LNCaP clone FGC (cell line): ENCODE measurements around the gene ZHX3.

Source experiments
- DNase-seq: peaks from one replicate; pipeline ENCODE4 v3.0.0-alpha.2; 2011; ENCODE audit warnings: low read depth
- H3K4me3 ChIP-seq: 2 replicates; pipeline ENCODE4 v1.5.1; 2011; ENCODE audit warnings: mild to moderate bottlenecking, low read depth, low read length, control low read depth
- TF ChIP-seq, protein P1 (sequence below): IDR thresholded peaks from 2 replicates; pipeline ENCODE4 v1.5.1; 2012; ENCODE audit warnings: mild to moderate bottlenecking; ENCODE audit not compliant: control insufficient read depth, insufficient read depth; ENCODE audit errors: extremely low read depth

The ZHX3 gene

DNA sequence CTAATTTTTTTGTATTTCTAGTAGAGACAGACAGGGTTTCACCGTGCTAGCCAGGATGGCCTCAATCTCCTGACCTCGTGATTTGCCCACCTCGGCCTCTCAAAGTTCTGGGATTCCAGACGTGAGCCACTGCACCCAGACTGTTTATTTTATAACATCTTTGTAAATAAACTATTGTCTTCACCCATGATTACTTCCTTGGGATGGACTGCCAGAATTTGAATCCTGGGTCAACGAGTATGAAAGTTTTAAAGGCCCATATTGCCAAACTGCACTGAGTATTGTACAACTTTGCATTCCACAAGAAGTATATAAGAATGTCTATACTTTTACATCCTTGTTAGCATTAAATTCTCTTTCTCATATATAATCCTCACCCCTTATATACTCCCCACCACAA is 38.6 kb downstream of the ZHX3 start:
- no peak overlapping the region for H3K4me3 ChIP-seq
- TF ChIP-seq, protein P1, sequence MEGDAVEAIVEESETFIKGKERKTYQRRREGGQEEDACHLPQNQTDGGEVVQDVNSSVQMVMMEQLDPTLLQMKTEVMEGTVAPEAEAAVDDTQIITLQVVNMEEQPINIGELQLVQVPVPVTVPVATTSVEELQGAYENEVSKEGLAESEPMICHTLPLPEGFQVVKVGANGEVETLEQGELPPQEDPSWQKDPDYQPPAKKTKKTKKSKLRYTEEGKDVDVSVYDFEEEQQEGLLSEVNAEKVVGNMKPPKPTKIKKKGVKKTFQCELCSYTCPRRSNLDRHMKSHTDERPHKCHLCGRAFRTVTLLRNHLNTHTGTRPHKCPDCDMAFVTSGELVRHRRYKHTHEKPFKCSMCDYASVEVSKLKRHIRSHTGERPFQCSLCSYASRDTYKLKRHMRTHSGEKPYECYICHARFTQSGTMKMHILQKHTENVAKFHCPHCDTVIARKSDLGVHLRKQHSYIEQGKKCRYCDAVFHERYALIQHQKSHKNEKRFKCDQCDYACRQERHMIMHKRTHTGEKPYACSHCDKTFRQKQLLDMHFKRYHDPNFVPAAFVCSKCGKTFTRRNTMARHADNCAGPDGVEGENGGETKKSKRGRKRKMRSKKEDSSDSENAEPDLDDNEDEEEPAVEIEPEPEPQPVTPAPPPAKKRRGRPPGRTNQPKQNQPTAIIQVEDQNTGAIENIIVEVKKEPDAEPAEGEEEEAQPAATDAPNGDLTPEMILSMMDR, result no peak
- DNase-seq, result no peak

DNA sequence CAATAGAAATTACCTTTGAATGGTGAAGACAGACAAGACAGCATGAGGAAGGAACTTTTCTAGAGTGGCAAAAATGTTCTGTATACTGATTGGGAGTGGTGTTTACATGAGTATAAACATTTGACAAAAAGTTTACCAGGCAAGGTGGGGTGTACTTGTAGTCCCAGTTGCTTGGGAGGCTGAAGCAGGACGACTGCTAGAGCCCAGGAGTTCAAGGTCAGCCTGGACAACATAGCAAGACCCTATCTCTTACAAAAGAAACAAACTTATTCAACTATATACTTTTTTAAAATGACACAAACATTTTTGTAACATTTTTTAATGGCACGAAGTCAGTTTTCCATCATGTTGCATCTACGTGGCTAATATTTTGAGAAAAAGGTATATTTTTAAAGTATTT is 40.5 kb downstream of the ZHX3 start:
- TF ChIP-seq, protein P1, result no peak
- no peak for DNase-seq
- no peak overlapping the region for H3K4me3 ChIP-seq

DNA sequence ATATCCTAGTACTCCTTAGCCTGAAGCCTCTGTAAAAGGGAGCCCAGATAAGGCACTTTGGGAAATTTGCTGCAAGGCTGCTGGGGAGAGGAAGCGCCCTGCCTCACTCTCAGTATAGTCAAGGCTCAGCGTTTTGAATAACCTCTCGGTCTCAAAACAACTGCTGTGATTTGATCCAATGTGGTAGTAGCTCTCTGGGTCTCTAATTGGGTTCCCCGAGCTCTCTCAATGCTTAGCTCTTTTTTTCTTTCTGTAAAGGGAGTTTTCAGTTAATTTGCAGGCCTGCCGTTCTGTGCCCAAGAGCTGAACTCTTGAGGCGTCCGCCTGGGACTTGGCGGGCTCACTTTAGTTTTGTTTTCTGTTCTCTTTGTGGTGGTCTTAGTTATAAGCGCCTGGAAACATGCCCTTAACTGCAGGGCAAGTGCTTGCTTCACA is 41.2 kb downstream of the ZHX3 start:
- TF ChIP-seq, protein P1, result no peak
- DNase-seq, result no peak
- no peak overlapping the region for H3K4me3 ChIP-seq

DNA sequence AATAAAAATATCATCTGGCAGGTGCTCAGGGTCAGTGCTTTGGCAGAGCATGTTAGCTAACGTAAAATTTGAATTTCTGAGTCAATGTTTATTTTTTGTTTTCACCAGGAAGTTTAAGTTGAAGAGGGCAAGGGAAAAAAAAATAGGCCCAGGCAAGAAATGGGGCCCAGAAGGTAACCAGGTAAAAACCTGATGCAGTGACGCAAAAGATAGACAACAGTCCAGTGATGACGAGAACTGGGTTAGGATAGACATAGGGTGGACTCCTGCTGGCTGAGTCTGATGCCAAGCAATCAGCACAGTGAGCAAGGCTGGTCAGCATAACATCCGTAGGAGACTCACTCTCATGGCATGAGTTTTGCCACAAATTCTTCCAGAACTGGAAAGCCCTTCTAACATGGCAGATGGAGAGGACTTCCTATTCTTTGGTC is 42.2 kb downstream of the ZHX3 start:
- no peak for DNase-seq
- TF ChIP-seq, protein P1, result no peak
- H3K4me3 ChIP-seq, result peak overlapping the region; percentile 0; the same call in 1 of the 2 replicates

DNA sequence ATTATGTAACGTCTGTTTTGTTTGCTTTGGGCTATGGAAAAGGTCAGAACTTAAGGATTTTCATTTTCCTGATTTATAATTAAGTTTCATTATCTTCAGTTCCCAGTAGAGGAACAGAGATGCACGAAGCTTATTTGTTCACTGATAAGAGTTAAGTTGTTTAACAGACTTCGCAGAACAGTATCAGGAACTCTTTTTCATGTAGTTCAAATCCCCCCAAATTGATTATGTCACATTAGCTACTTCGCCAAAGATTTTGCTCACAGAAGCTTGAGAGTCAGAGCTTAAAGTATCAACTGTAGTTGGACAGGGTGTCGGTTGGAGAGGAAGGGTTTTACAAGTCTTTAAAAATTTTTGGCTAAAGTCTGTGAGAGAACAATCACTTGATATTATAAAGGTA is 43.4 kb downstream of the ZHX3 start:
- TF ChIP-seq, protein P1, result no peak
- no peak overlapping the region for H3K4me3 ChIP-seq
- DNase-seq, result no peak

DNA sequence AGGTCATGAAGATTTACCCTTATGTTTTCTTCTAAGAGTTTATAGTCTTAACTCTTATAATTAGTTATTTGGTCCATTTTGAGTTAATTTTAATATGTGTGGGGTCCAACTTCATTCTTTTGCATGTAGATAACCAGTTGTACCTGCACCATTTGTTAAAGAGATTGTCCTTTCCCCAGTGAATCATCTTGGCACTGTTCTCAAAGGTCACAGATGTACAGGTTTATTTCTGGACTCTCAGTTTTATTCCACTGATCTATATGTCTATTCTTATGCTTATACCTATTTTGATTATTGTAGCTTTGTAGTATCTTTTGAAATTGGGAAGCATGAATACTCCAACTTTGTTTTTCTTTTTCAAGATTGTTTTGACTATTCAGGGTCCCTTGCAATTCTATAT is 44.1 kb downstream of the ZHX3 start:
- DNase-seq, result no peak
- TF ChIP-seq, protein P1, result no peak
- H3K4me3 ChIP-seq, result no peak overlapping the region

DNA sequence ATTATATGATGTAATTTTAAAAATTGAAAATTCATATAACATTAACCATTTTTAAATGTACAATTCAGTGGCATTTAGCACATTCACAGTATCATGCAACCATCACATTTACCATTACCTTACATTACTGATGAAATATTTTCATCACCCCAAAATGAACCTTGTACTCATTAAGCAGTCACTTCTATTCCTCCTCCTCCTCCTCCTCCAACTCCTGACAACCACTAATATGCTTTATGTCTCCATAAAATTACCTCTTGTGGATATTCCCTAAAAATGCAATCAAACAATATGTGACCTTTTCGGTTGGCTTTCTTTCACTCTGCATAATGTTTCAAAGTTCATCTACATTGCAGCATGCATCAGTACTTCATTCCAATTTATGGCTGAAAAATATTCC is 45.2 kb downstream of the ZHX3 start:
- H3K4me3 ChIP-seq, result no peak overlapping the region
- TF ChIP-seq, protein P1, result no peak
- DNase-seq, result no peak
